ENCODE measurements around the gene KIR3DL3.
"Not testable (repeated sequence)": the region's sequence is repeated elsewhere in the genome, so short reads cannot be mapped to it uniquely, and the experiment has no call there.

GRCh38 chr19:54764219-54764618, 40.0 kb downstream of the KIR3DL3 start:
- not testable (repeated sequence) for TF ChIP-seq CTCF, POLR2A (IDR thresholded peaks at IDR 0.05)
